ENCODE measurements around the gene FERMT1. TPM values are rescaled to one million over a fixed set of nuclear protein-coding genes. Genes with fewer than 3 reads are reported as not detected.

Gene FERMT1
- polyA plus RNA-seq, 1 donor (not counting 4 experiments of a cell fraction or from before 2014, with no cell fraction given) = 134 TPM

DNA sequence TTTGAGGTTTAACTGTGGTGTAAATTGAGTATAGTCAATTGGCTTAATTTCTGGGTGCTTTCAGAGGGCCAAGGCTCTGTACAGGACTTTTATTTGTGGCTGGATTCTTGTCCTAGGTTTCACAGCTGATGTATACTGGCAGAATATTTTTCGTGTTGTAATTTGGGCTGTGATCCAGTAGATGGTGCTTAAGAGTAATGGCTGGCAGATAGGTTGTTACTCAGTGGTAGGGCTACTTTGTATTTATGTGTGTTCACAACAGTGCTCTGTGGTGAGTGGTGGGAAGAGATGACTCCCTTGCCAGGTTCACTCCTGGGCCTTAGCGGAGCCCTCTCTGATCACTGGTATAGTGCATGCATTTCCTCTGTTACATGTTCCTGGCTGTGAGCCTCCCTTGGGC lies 34.5 kb upstream of the FERMT1 start:
- Histone ChIP-seq H3K4me3 (ENCODE audit: control insufficient read depth in 2 of 3, extremely low read depth in 1 of 3, insufficient read depth in 2 of 3, low read depth in 1 of 3, low read length in 3 of 3) (no peak overlapping the region), H2AFZ (ENCODE audit: control insufficient read depth, low read length) (no peak overlapping the region), H3K9me3 (ENCODE audit: control insufficient read depth, low read depth, low read length) (no peaks in the 10 kb centered on the region), H3K4me2 (ENCODE audit: control insufficient read depth, extremely low read depth, insufficient read depth, low read depth, low read length) (no peak overlapping the region), H3K36me3 (ENCODE audit: control insufficient read depth in 2 of 2, extremely low read depth in 1 of 2, insufficient read depth in 2 of 2, low read length in 2 of 2) (no peaks in the 10 kb centered on the region), H3K79me2 (ENCODE audit: control insufficient read depth, insufficient read depth, low read length) (no peaks in the 10 kb centered on the region), H3K9ac (ENCODE audit: control insufficient read depth, extremely low read depth, insufficient read depth, low read length) (no peak overlapping the region), H3K27me3 (ENCODE audit: control insufficient read depth, extremely low read depth, insufficient read depth, low read length) (peaks cover 4% of the 10 kb centered on the region), H3K4me1 (ENCODE audit: control insufficient read depth, extremely low read depth, insufficient read depth, low read length) (no peaks in the 10 kb centered on the region), H3K9me1 (ENCODE audit: control insufficient read depth, extremely low read depth, insufficient read depth, low read length) (no peaks in the 10 kb centered on the region), H3K27ac (ENCODE audit: control insufficient read depth, insufficient read depth, low read length) (no peak overlapping the region), H4K20me1 (ENCODE audit: control insufficient read depth, extremely low read depth, insufficient read depth, low read length) (no peaks in the 10 kb centered on the region)
- TF ChIP-seq EZH2 (IDR thresholded peaks at IDR 0.05; ENCODE audit: low read length) = no peak
- TF ChIP-seq, protein P1, sequence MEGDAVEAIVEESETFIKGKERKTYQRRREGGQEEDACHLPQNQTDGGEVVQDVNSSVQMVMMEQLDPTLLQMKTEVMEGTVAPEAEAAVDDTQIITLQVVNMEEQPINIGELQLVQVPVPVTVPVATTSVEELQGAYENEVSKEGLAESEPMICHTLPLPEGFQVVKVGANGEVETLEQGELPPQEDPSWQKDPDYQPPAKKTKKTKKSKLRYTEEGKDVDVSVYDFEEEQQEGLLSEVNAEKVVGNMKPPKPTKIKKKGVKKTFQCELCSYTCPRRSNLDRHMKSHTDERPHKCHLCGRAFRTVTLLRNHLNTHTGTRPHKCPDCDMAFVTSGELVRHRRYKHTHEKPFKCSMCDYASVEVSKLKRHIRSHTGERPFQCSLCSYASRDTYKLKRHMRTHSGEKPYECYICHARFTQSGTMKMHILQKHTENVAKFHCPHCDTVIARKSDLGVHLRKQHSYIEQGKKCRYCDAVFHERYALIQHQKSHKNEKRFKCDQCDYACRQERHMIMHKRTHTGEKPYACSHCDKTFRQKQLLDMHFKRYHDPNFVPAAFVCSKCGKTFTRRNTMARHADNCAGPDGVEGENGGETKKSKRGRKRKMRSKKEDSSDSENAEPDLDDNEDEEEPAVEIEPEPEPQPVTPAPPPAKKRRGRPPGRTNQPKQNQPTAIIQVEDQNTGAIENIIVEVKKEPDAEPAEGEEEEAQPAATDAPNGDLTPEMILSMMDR (optimal IDR thresholded peaks at IDR 0.05 in 1 of 3, IDR thresholded peaks at IDR 0.05 in 1 of 3, conservative IDR thresholded peaks at IDR 0.05 in 1 of 3; ENCODE audit: extremely low read depth in 1 of 3, insufficient read depth in 2 of 3, low read length in 3 of 3) = peak in 2 of 3 experiments; percentile 24 to 26
- dilution Hi-C loops (cut with MboI; ENCODE audit: extremely low pct_ligation_motif_present, low sequenced_read_pairs) = no loop called here
- no peak for FAIRE-seq
- no peak for DNase-seq (ENCODE audit: low read depth, low spot score)

DNA sequence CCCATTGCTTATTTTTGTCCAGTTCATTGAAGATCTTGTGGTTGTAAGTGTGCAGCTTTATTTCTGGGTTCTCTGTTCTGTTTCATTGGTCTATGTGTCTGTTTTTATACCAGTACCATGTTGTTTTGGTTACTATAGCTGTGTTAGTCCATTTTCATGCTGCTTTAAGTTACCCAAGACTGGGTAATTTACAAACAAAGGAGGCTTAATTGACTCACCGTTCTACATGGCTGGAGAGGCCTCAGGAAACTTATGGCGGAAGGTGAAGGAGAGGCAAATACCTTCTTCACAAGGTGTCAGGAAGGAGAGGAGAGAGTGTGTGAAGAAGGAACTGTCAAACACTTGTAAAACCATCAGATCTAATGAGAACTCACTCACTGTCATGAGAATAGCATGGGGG lies 29.9 kb upstream of the FERMT1 start:
- Histone ChIP-seq H4K20me1 (ENCODE audit: control insufficient read depth, extremely low read depth, insufficient read depth, low read length) (no peaks in the 10 kb centered on the region), H3K4me3 (ENCODE audit: control insufficient read depth in 2 of 3, extremely low read depth in 1 of 3, insufficient read depth in 2 of 3, low read depth in 1 of 3, low read length in 3 of 3) (no peak overlapping the region), H3K9me3 (ENCODE audit: control insufficient read depth, low read depth, low read length) (no peaks in the 10 kb centered on the region), H3K27me3 (ENCODE audit: control insufficient read depth, extremely low read depth, insufficient read depth, low read length) (no peaks in the 10 kb centered on the region), H3K9me1 (ENCODE audit: control insufficient read depth, extremely low read depth, insufficient read depth, low read length) (no peaks in the 10 kb centered on the region), H3K9ac (ENCODE audit: control insufficient read depth, extremely low read depth, insufficient read depth, low read length) (no peak overlapping the region), H3K4me2 (ENCODE audit: control insufficient read depth, extremely low read depth, insufficient read depth, low read depth, low read length) (no peak overlapping the region), H2AFZ (ENCODE audit: control insufficient read depth, low read length) (no peak overlapping the region), H3K36me3 (ENCODE audit: control insufficient read depth in 2 of 2, extremely low read depth in 1 of 2, insufficient read depth in 2 of 2, low read length in 2 of 2) (no peaks in the 10 kb centered on the region), H3K27ac (ENCODE audit: control insufficient read depth, insufficient read depth, low read length) (no peak overlapping the region), H3K4me1 (ENCODE audit: control insufficient read depth, extremely low read depth, insufficient read depth, low read length) (no peaks in the 10 kb centered on the region), H3K79me2 (ENCODE audit: control insufficient read depth, insufficient read depth, low read length) (no peaks in the 10 kb centered on the region)
- no peak for FAIRE-seq
- DNase-seq (ENCODE audit: low read depth, low spot score) = no peak
- TF ChIP-seq, protein P1 (optimal IDR thresholded peaks at IDR 0.05 in 1 of 3, IDR thresholded peaks at IDR 0.05 in 1 of 3, conservative IDR thresholded peaks at IDR 0.05 in 1 of 3; ENCODE audit: extremely low read depth in 1 of 3, insufficient read depth in 2 of 3, low read length in 3 of 3) = no peak
- TF ChIP-seq EZH2 (IDR thresholded peaks at IDR 0.05; ENCODE audit: low read length) = no peak
- dilution Hi-C loops (cut with MboI; ENCODE audit: extremely low pct_ligation_motif_present, low sequenced_read_pairs) = no loop called here

Measured in keratinocyte (primary cell).